Osteoblast (primary cell): ENCODE results near the gene COL24A1. TPM values are rescaled to one million over a fixed set of nuclear protein-coding genes. Genes with fewer than 3 reads are reported as not detected.

ENCODE experiments used
- DNase-seq: peaks from one replicate; pipeline ENCODE4 v3.0.0; 2011; ENCODE audit warnings: low spot score, mixed read lengths; ENCODE audit not compliant: insufficient read length; ENCODE audit errors: missing footprints
- H2AFZ ChIP-seq: 2 replicates; pipeline ENCODE4 v1.6.0; 2011; ENCODE audit warnings: mild to moderate bottlenecking, low read length
- H3K27ac ChIP-seq: 2 replicates; pipeline ENCODE4 v1.5.1; 2011; ENCODE audit warnings: mild to moderate bottlenecking, low read depth, low read length, moderate library complexity
- H3K27me3 ChIP-seq: 2 replicates; pipeline ENCODE4 v1.6.0; 2012; ENCODE audit warnings: mild to moderate bottlenecking, control low read depth, inconsistent platforms, low read length, moderate library complexity; ENCODE audit not compliant: insufficient read depth
- H3K36me3 ChIP-seq: 2 replicates; pipeline ENCODE4 v1.5.1; 2011; ENCODE audit warnings: mild to moderate bottlenecking, low read length, control low read depth, moderate library complexity; ENCODE audit not compliant: insufficient read depth
- H3K4me1 ChIP-seq: 2 replicates; pipeline ENCODE4 v1.5.1; 2011; ENCODE audit warnings: mild to moderate bottlenecking, low read length, control low read depth, moderate library complexity; ENCODE audit not compliant: insufficient read depth
- H3K4me2 ChIP-seq: 2 replicates; pipeline ENCODE4 v1.6.0; 2011; ENCODE audit warnings: mild to moderate bottlenecking, low read length; ENCODE audit not compliant: insufficient read depth
- H3K4me3 ChIP-seq: fragments of 200-600 bp; sonication (generic); 3 replicates; pipeline ENCODE4 v1.5.1; 2012; ENCODE audit warnings: mild to moderate bottlenecking, low read length, inconsistent platforms; ENCODE audit not compliant: insufficient read depth
- H3K79me2 ChIP-seq: 2 replicates; pipeline ENCODE4 v1.6.0; 2012; ENCODE audit warnings: mild to moderate bottlenecking, low read length, control low read depth, inconsistent platforms; ENCODE audit not compliant: insufficient read depth
- H3K9me3 ChIP-seq: 2 replicates; pipeline ENCODE4 v1.5.1; 2011; ENCODE audit warnings: low read depth, low read length, control low read depth
- H4K20me1 ChIP-seq: 2 replicates; pipeline ENCODE4 v1.6.0; 2012; ENCODE audit warnings: mild to moderate bottlenecking, low read length, control low read depth; ENCODE audit not compliant: insufficient read depth
- total RNA-seq: library from RNA; depleted of rRNA; stranded (reverse); fragments of >200 nt; gene quantifications from 2 replicates; pipeline ENCODE4 v1.2.3, GENCODE V29; 2012
- TF ChIP-seq, protein P1 (sequence below): IDR thresholded peaks from 2 replicates; pipeline ENCODE4 v1.5.1; 2011; ENCODE audit warnings: mild to moderate bottlenecking, low read depth, low read length, moderate library complexity; ENCODE audit errors: extremely low read depth

COL24A1 gene
- total RNA-seq, 1 donor, result 1.1 TPM

DNA sequence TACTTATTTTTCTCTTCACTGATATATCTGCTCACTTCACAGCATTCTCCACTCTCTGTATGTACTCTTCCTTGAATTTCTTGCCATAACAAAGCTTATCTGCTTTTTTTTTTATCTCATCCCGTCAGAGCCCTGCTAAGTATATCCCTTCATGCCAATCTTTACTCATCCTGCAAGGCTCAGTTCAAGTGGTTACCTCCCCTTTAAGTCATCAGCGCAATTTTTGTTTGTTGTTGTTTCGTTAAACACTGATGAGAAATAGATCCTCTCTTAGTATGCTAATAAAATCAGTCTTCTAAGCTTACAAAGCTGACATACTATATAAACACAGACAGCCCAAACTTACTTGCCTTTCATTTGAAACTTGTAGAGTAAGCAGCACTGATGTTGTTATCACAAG lies 17.8 kb downstream of the COL24A1 start:
- Histone ChIP-seq H3K4me2 (no peak overlapping the region), H3K4me3 (no peak overlapping the region), H3K36me3 (no peaks in the 10 kb centered on the region), H2AFZ (no peak overlapping the region), H3K4me1 (peaks cover 10% of the 10 kb centered on the region), H3K79me2 (no peaks in the 10 kb centered on the region), H3K27me3 (no peaks in the 10 kb centered on the region), H3K9me3 (no peaks in the 10 kb centered on the region), H4K20me1 (no peaks in the 10 kb centered on the region), H3K27ac (no peak overlapping the region)
- no peak for DNase-seq
- TF ChIP-seq, protein P1, sequence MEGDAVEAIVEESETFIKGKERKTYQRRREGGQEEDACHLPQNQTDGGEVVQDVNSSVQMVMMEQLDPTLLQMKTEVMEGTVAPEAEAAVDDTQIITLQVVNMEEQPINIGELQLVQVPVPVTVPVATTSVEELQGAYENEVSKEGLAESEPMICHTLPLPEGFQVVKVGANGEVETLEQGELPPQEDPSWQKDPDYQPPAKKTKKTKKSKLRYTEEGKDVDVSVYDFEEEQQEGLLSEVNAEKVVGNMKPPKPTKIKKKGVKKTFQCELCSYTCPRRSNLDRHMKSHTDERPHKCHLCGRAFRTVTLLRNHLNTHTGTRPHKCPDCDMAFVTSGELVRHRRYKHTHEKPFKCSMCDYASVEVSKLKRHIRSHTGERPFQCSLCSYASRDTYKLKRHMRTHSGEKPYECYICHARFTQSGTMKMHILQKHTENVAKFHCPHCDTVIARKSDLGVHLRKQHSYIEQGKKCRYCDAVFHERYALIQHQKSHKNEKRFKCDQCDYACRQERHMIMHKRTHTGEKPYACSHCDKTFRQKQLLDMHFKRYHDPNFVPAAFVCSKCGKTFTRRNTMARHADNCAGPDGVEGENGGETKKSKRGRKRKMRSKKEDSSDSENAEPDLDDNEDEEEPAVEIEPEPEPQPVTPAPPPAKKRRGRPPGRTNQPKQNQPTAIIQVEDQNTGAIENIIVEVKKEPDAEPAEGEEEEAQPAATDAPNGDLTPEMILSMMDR, result no peak

DNA sequence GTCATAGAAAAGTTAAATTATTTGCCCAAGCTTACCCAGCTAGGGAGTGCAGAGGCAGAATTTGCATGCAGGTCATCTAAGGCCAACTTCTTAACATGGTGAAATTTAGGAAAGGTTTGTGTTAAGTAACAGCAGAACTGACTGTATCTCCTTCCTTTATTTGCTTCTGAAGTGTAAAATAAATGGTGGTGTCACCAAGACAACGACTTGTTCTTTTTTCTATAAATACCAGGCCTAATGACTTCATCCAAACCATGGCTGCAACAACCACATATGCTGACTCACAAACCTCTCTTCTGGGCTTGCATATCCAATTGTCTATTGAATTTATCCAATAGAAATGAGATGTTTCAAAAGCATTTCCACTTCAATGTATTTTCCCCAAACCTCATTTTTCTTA lies 19.1 kb downstream of the COL24A1 start:
- Histone ChIP-seq H4K20me1 (no peaks in the 10 kb centered on the region), H3K27me3 (no peaks in the 10 kb centered on the region), H3K4me2 (peak overlapping the region; percentile 7), H2AFZ (peak overlapping the region; percentile 52), H3K4me3 (no peak overlapping the region), H3K36me3 (no peaks in the 10 kb centered on the region), H3K9me3 (no peaks in the 10 kb centered on the region), H3K4me1 (peaks cover 10% of the 10 kb centered on the region), H3K27ac (peak overlapping the region; percentile 74), H3K79me2 (no peaks in the 10 kb centered on the region)
- TF ChIP-seq, protein P1, result no peak
- peak; percentile 53 for DNase-seq

DNA sequence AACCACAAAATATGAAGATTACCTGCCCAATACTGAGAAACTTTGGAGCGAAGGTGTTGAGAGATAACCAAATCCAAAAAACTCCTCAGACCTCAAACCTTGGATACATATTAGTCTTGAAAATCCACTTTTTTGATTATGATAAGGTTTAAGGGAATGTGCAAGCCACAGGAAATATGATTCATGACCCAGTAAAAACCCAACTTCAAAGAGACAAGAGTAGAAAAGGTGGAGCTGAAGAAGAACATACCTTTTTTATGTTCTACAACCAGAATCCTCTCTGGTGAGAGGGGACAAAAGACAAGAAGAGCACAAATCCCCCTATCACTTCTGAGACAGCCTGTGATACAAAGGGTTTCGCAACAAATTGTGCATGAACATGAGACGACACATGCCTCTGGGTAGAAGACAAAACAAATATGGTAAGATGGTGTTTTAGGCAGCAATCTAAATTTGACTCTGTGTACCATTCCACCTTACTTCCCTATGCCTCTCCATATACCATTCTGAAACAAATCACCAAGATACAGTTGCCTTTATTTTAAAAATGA lies 37.3 kb downstream of the COL24A1 start:
- no peaks in the 10 kb centered on the region for H3K79me2 ChIP-seq
- H3K4me2 ChIP-seq, result no peak overlapping the region
- H3K4me3 ChIP-seq, result no peak overlapping the region
- no peak overlapping the region for H3K27ac ChIP-seq
- no peak overlapping the region for H2AFZ ChIP-seq
- DNase-seq, result no peak
- no peaks in the 10 kb centered on the region for H3K36me3 ChIP-seq
- no peaks in the 10 kb centered on the region for H3K9me3 ChIP-seq
- TF ChIP-seq, protein P1, result no peak
- H3K4me1 ChIP-seq, result no peaks in the 10 kb centered on the region
- no peaks in the 10 kb centered on the region for H4K20me1 ChIP-seq
- H3K27me3 ChIP-seq, result no peaks in the 10 kb centered on the region

DNA sequence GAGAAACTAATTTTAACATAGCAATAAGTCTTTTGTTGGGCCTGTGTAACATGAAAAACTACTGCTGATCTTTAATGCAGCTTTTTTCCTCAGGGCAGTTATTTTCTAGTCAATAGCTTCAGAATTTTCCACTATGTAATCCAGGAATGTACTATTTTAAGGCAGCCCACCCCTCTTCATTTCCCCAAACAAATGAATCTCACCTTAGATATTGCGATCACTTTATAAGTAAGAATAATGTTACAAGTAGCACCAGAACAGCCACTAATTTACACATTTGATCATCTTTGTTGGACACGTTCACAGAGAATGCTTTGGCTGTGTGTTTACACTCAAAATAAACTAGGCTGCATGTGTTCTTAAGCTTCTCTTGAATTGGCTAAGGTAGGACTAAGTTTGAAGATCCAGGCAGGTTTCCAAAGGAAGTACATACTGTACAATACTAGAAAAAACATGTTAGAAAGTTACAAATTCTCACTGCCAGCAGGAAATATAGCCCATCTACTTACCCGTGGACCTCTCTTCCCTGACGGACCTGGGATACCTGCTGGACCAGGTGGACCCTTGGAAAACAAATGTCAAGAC lies 41.7 kb downstream of the COL24A1 start:
- H3K4me1 ChIP-seq, result no peaks in the 10 kb centered on the region
- H3K27me3 ChIP-seq, result no peaks in the 10 kb centered on the region
- no peak overlapping the region for H3K27ac ChIP-seq
- peak overlapping the region; percentile 39 for H2AFZ ChIP-seq
- no peaks in the 10 kb centered on the region for H3K9me3 ChIP-seq
- TF ChIP-seq, protein P1, result no peak
- H4K20me1 ChIP-seq, result no peaks in the 10 kb centered on the region
- H3K79me2 ChIP-seq, result no peaks in the 10 kb centered on the region
- no peak for DNase-seq
- no peak overlapping the region for H3K4me3 ChIP-seq
- no peaks in the 10 kb centered on the region for H3K36me3 ChIP-seq
- H3K4me2 ChIP-seq, result no peak overlapping the region
